ENCODE measurements around the gene A2M.

The A2M gene

DNA sequence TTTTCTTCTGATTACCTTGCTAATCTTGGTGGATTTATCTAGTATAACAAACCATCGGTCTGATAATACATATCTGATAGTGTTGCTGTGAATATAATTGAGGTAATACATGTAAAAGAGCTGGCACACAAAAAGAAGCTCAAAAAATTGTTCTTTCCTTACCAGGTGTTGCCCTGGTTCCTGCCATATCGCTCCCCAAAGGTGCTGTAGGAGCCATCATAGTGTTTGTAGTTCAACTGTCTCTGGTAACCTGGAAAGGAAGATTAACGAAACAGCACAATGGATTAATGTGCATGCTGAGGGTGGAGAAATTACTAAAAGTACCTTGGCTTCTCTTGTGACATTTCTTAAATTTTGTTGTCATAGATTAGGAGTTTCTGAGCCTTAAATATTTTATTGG lies 36.6 kb downstream of the A2M start:
- DNase-seq (ENCODE audit: extremely low read depth, low read depth), result no peak
- TF ChIP-seq, protein P1, sequence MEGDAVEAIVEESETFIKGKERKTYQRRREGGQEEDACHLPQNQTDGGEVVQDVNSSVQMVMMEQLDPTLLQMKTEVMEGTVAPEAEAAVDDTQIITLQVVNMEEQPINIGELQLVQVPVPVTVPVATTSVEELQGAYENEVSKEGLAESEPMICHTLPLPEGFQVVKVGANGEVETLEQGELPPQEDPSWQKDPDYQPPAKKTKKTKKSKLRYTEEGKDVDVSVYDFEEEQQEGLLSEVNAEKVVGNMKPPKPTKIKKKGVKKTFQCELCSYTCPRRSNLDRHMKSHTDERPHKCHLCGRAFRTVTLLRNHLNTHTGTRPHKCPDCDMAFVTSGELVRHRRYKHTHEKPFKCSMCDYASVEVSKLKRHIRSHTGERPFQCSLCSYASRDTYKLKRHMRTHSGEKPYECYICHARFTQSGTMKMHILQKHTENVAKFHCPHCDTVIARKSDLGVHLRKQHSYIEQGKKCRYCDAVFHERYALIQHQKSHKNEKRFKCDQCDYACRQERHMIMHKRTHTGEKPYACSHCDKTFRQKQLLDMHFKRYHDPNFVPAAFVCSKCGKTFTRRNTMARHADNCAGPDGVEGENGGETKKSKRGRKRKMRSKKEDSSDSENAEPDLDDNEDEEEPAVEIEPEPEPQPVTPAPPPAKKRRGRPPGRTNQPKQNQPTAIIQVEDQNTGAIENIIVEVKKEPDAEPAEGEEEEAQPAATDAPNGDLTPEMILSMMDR (IDR thresholded peaks at IDR 0.05; ENCODE audit: low read depth, low read length), result no peak

DNA sequence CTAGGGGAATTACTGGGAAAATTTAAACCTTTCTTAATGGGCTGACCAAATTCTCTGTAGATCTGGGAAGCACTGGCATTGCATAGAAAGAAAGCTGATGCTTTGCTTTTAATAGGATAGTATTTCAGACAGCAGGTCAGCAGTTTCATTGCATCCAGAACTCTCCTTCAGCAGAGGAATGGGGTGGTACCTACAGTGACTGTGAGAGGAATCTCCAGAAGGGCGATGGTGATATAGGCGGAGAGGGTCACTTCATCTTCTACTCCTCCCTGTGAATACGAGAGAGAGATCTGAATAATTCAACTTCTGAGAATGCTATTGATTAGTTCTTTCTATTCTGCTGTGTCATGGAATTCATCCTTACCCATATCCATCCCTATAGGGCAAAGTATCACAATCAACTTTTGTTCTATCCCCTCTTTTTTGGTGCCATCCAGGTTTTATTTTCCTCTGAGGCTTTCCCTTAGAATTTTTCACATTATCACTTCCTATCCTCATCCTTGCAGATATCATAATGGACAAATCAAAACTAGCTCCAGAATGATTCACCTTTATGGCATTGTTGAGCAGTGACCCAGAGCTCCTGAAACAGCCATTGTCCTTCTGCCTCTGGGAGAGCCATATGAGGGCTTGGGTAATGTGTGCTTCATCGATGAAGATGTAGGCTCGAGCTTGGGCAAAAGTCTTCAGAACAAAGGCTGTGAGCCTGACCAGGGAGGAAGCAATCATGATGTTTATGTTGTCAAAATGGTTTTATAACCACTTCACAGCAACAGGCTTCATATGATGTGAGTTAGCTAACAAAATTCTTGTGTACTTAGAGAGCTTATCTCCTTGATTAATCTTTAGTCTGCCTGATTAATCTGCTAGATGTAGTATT lies 38.3 kb downstream of the A2M start:
- TF ChIP-seq, protein P1 (IDR thresholded peaks at IDR 0.05; ENCODE audit: low read depth, low read length), result no peak
- no peak for DNase-seq (ENCODE audit: extremely low read depth, low read depth)

DNA sequence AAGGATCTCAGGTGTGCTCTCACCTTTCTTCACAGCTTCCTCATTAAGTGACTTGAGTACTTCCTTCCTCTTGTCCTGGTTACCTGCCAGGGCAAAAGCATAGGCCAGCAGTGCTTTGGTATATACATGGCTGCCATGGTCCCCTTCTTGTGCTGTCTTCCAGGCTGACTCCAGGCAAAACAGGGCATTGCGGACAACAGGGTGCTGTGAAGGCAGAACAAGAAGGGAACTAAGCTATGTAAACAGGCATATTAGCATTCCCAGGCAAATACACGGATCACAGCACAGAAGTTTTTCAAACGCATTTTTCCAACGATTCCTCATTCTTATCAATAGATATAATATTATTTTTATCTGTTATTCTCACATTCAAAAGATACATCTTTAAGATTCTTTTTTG lies 39.0 kb downstream of the A2M start:
- no peak for DNase-seq (ENCODE audit: extremely low read depth, low read depth)

DNA sequence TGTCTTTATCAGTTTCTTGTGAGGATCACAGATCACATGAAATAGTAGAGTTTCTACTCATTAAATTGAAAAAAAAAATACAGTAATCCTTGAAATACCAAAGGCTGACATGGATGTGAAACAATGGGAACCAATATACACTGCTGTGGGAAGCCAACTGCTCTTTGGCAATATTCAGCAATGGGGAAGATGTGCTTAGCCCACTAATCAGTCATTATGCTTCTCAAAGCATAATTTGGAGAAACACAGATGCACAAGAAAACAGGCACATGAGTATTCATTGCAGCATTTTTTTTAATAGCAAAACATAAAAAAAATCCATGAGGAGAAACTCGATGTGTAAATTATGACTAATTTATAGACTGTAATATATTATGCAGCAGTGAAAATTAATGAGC lies 40.6 kb downstream of the A2M start:
- no peak for DNase-seq (ENCODE audit: extremely low read depth, low read depth)
- TF ChIP-seq, protein P1 (IDR thresholded peaks at IDR 0.05; ENCODE audit: low read depth, low read length), result no peak

More for the DNA sequence above, 39.0 kb downstream of the A2M start:
- TF ChIP-seq, protein P1 (IDR thresholded peaks at IDR 0.05; ENCODE audit: low read depth, low read length), result no peak

DNA sequence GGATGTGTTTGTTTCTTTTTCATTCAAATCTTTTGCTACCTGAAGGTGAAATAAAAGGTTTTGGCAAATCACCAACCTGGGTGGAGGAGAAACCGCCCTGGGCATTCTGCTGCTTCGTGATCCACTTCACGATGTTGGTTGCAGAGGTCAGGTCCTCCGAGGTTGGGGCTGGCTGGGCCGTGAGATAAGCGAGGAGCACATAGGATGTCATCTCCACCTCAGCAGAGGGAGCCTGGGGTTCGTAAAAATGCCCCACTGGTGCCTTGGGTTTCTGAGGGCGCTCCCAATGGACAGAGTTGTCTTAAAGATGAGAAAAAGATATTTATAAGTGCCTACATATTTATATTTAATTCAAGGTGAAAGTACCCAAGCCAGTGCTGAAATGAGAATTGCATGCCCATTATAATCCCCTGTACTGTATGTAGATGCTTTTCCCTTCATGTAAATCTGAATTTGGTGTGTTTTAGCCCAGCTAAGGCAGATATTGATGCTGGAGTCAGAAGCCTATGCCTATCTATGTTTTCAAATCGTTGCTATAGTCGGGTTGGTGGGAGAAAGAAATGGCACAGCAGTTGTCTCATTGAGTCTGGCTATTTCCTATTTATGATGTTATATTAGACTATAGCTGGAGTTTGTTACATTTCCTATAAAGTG lies 41.1 kb downstream of the A2M start:
- TF ChIP-seq, protein P1 (IDR thresholded peaks at IDR 0.05; ENCODE audit: low read depth, low read length), result no peak
- DNase-seq (ENCODE audit: extremely low read depth, low read depth), result no peak

DNA sequence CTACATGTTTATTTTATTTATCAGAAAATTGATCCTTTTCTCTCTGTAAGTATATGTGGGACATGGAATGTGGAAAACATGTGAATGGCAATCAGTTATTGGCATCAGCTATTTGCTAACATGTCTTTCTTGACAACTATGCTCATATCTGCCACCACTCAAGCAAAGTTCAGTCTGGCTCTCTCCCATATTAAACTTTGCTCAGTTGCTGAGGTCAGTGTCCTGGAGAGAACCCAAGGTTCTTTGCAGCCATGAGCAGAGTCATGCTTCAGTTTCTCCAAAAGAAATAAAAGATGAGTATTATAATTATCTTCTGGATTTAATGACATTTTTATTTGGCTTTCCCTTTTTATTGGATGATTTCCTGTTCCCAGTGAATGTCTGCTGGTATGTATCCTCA lies 42.6 kb downstream of the A2M start:
- TF ChIP-seq, protein P1 (IDR thresholded peaks at IDR 0.05; ENCODE audit: low read depth, low read length), result no peak
- no peak for DNase-seq (ENCODE audit: extremely low read depth, low read depth)

DNA sequence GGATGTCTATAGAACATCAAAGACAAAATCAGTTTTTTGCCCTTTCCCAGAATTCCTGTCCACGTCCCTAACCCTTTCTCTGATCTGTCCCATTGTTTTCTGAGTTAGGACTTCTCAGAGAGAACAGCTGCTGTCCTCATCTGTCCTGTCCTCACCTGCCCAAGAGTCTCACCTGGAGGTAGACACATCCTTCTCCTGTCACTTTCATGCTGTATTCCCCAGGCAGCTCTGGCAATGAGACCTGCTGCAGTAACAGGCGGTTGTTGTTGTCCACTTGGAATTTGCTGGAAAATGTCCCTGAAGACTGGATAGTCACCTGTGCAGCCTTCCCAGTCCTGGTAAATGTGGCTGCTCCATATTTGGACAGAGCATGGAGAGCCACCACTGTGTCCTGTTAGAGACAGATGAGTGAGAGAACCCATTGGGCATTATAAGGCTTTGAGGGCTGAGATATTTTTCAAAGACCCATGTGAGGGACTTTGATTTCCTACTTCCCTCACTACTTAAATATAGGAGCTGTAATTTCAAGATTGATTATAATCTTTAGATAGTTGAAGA lies 43.2 kb downstream of the A2M start:
- TF ChIP-seq, protein P1 (IDR thresholded peaks at IDR 0.05; ENCODE audit: low read depth, low read length), result no peak
- no peak for DNase-seq (ENCODE audit: extremely low read depth, low read depth)

Measured in AG09319 (cell line).